Cardiac muscle cell (in vitro differentiated cells and primary cell): ENCODE measurements around the gene GSK3A. TPM values are rescaled to one million over a fixed set of nuclear protein-coding genes. Genes with fewer than 3 reads are reported as not detected.

ENCODE experiments used
- DNase-seq, 2 donors: peaks; one replicate each; pipeline versions ENCODE4 v3.0.0 to v3.0.0-alpha.2; 2010 to 2017; ENCODE audit warnings: low read depth in 1 of 2, low spot score in 1 of 2
- H3K27ac ChIP-seq: fragments of 200-600 bp; sonication (generic); 2 replicates; pipeline ENCODE4 v1.5.1; 2016
- H3K27me3 ChIP-seq: fragments of 200-600 bp; sonication (generic); 2 replicates; pipeline ENCODE4 v1.6.0; 2016; ENCODE audit warnings: control low read depth
- H3K36me3 ChIP-seq: fragments of 200-600 bp; sonication (generic); 2 replicates; pipeline ENCODE4 v1.5.1; 2016; ENCODE audit warnings: control low read depth
- H3K4me1 ChIP-seq: fragments of 200-600 bp; sonication (generic); 2 replicates; pipeline ENCODE4 v1.8.1; 2017; ENCODE audit warnings: low read depth, mild to moderate bottlenecking, mixed run types
- H3K4me3 ChIP-seq: fragments of 200-600 bp; sonication (generic); 2 replicates; pipeline ENCODE4 v1.5.1; 2016; ENCODE audit warnings: mild to moderate bottlenecking
- H3K9me3 ChIP-seq: fragments of 200-600 bp; sonication (generic); 2 replicates; pipeline ENCODE4 v1.5.1; 2017; ENCODE audit warnings: low read depth, mild to moderate bottlenecking, control low read depth
- polyA plus RNA-seq: library from polyadenylated mRNA; unstranded; fragments of >200 nt; fragmentation: Nextera tagmentation; extraction: Ambion mirVana; gene quantifications from 2 replicates; pipeline ENCODE4 v1.2.1, GENCODE V29; 2016
- total RNA-seq: library from RNA; depleted of rRNA; stranded (reverse); fragments of >200 nt; gene quantifications from 2 replicates; pipeline ENCODE4 v1.2.3, GENCODE V29; 2016
- TF ChIP-seq, protein P1 (sequence below): IDR thresholded peaks from 2 replicates; pipeline ENCODE4 v1.5.1; 2012; ENCODE audit warnings: low read depth, mild to moderate bottlenecking, low read length

Gene GSK3A
- total and polyA plus RNA-seq, 2 experiments from 2014 or later = 28.0 to 40.2 TPM

- no peak for DNase-seq
- TF ChIP-seq, protein P1, sequence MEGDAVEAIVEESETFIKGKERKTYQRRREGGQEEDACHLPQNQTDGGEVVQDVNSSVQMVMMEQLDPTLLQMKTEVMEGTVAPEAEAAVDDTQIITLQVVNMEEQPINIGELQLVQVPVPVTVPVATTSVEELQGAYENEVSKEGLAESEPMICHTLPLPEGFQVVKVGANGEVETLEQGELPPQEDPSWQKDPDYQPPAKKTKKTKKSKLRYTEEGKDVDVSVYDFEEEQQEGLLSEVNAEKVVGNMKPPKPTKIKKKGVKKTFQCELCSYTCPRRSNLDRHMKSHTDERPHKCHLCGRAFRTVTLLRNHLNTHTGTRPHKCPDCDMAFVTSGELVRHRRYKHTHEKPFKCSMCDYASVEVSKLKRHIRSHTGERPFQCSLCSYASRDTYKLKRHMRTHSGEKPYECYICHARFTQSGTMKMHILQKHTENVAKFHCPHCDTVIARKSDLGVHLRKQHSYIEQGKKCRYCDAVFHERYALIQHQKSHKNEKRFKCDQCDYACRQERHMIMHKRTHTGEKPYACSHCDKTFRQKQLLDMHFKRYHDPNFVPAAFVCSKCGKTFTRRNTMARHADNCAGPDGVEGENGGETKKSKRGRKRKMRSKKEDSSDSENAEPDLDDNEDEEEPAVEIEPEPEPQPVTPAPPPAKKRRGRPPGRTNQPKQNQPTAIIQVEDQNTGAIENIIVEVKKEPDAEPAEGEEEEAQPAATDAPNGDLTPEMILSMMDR = no peak
- Histone ChIP-seq H3K27me3 (peaks cover 7% of the 10 kb centered on the region), H3K27ac (no peak overlapping the region), H3K4me3 (no peak overlapping the region), H3K36me3 (peaks cover 15% of the 10 kb centered on the region), H3K4me1 (no peaks in the 10 kb centered on the region), H3K9me3 (no peaks in the 10 kb centered on the region)
Observed at GRCh38 chr19:42196011-42197001, 46.1 kb downstream of the GSK3A start.

- no peaks in the 10 kb centered on the region for H3K4me1 ChIP-seq
- TF ChIP-seq, protein P1 = no peak
- H3K27ac ChIP-seq = no peak overlapping the region
- H3K9me3 ChIP-seq = no peaks in the 10 kb centered on the region
- peaks cover 21% of the 10 kb centered on the region for H3K27me3 ChIP-seq
- DNase-seq = peak in 1 of 2 donors; percentile 81
- no peak overlapping the region for H3K4me3 ChIP-seq
- peaks cover 2% of the 10 kb centered on the region for H3K36me3 ChIP-seq
Observed at GRCh38 chr19:42193706-42194105, 48.7 kb downstream of the GSK3A start.

- Histone ChIP-seq H3K27ac (no peak overlapping the region), H3K36me3 (no peaks in the 10 kb centered on the region), H3K9me3 (no peaks in the 10 kb centered on the region), H3K27me3 (peaks cover 21% of the 10 kb centered on the region), H3K4me1 (no peaks in the 10 kb centered on the region), H3K4me3 (no peak overlapping the region)
- no peak for DNase-seq
- TF ChIP-seq, protein P1 = no peak
Observed at GRCh38 chr19:42193294-42193693, 49.1 kb downstream of the GSK3A start.

GRCh38 chr19:42191855-42192254, 50.5 kb downstream of the GSK3A start:
- peak in 1 of 2 donors; percentile 45 for DNase-seq
- Histone ChIP-seq H3K9me3 (no peaks in the 10 kb centered on the region), H3K4me3 (no peak overlapping the region), H3K27ac (no peak overlapping the region), H3K36me3 (no peaks in the 10 kb centered on the region), H3K4me1 (no peaks in the 10 kb centered on the region), H3K27me3 (peaks cover 21% of the 10 kb centered on the region)
- TF ChIP-seq, protein P1 = no peak

GRCh38 chr19:42191330-42191729, 51.1 kb downstream of the GSK3A start:
- no peak for DNase-seq
- no peaks in the 10 kb centered on the region for H3K9me3 ChIP-seq
- H3K4me3 ChIP-seq = no peak overlapping the region

More at GRCh38 chr19:42191330-42191729, 51.1 kb downstream of the GSK3A start:
- H3K36me3 ChIP-seq = no peaks in the 10 kb centered on the region
- peaks cover 21% of the 10 kb centered on the region for H3K27me3 ChIP-seq
- H3K27ac ChIP-seq = no peak overlapping the region
- TF ChIP-seq, protein P1 = no peak
- H3K4me1 ChIP-seq = no peaks in the 10 kb centered on the region
